H9 (cell line): ENCODE data around the gene NEDD4L. TPM values are rescaled to one million over a fixed set of nuclear protein-coding genes. Genes with fewer than 3 reads are reported as not detected.

Experiments used
- DNase-seq: peaks from one replicate; pipeline ENCODE4 v3.0.0-alpha.2; 2017
- H2AFZ ChIP-seq: one replicate; pipeline ENCODE4 v1.6.1; 2013; ENCODE audit warnings: mild to moderate bottlenecking, low read length, control low read depth, moderate library complexity
- H2AK5ac ChIP-seq: 2 replicates; pipeline ENCODE4 v1.6.1; 2013; ENCODE audit warnings: low read length, control low read depth, mixed read lengths; ENCODE audit not compliant: insufficient read length
- H2BK120ac ChIP-seq: one replicate; pipeline ENCODE4 v1.6.1; 2013; ENCODE audit warnings: low read depth, mild to moderate bottlenecking, low read length, control low read depth, inconsistent platforms; ENCODE audit not compliant: poor library complexity, severe bottlenecking
- H2BK12ac ChIP-seq: 2 replicates; pipeline ENCODE4 v1.6.1; 2013; ENCODE audit warnings: low read length, control low read depth, mixed read lengths, low read depth; ENCODE audit not compliant: insufficient read length
- H2BK15ac ChIP-seq: 2 replicates; pipeline ENCODE4 v1.6.1; 2013; ENCODE audit warnings: low read depth, low read length, control low read depth
- H2BK20ac ChIP-seq: one replicate; pipeline ENCODE4 v1.6.1; 2013; ENCODE audit warnings: low read depth, mild to moderate bottlenecking, low read length, control low read depth, inconsistent platforms; ENCODE audit not compliant: poor library complexity, severe bottlenecking
- H2BK5ac ChIP-seq: 2 replicates; pipeline ENCODE4 v1.6.1; 2013; ENCODE audit warnings: low read length, control low read depth, mixed read lengths; ENCODE audit not compliant: insufficient read length
- H3K14ac ChIP-seq: 2 replicates; pipeline ENCODE4 v1.6.1; 2013; ENCODE audit warnings: low read length, control low read depth; ENCODE audit not compliant: insufficient read depth
- H3K18ac ChIP-seq: 2 replicates; pipeline ENCODE4 v1.6.1; 2013; ENCODE audit warnings: low read depth, mild to moderate bottlenecking, mixed read lengths, low read length, control low read depth; ENCODE audit not compliant: insufficient read length
- H3K23ac ChIP-seq: 2 replicates; pipeline ENCODE4 v1.6.1; 2013; ENCODE audit warnings: low read length, control low read depth, mixed read lengths, low read depth; ENCODE audit not compliant: insufficient read length
- H3K23me2 ChIP-seq: 2 replicates; pipeline ENCODE4 v1.6.1; 2013; ENCODE audit warnings: low read depth, mild to moderate bottlenecking, mixed read lengths, low read length, control low read depth; ENCODE audit not compliant: insufficient read length, poor library complexity, severe bottlenecking
- H3K27ac ChIP-seq: 2 replicates; pipeline ENCODE4 v1.5.1; 2013; ENCODE audit warnings: low read length, control low read depth, mixed read lengths, low read depth; ENCODE audit not compliant: insufficient read length
- H3K27me3 ChIP-seq: 2 replicates; pipeline ENCODE4 v1.6.1; 2013; ENCODE audit warnings: low read length, control low read depth, inconsistent platforms; ENCODE audit not compliant: insufficient read depth
- H3K4ac ChIP-seq: 2 replicates; pipeline ENCODE4 v1.6.1; 2013; ENCODE audit warnings: low read depth, mild to moderate bottlenecking, control low read depth, inconsistent platforms, low read length, moderate library complexity
- H3K4me1 ChIP-seq: 2 replicates; pipeline ENCODE4 v1.6.1; 2013; ENCODE audit warnings: low read length, control low read depth, inconsistent platforms; ENCODE audit not compliant: insufficient read depth
- H3K4me2 ChIP-seq: 2 replicates; pipeline ENCODE4 v1.6.1; 2013; ENCODE audit warnings: low read length, control low read depth, mixed read lengths; ENCODE audit not compliant: insufficient read length, insufficient read depth
- H3K56ac ChIP-seq: 2 replicates; pipeline ENCODE4 v1.6.1; 2013; ENCODE audit warnings: low read depth, mild to moderate bottlenecking, mixed read lengths, low read length, control low read depth; ENCODE audit not compliant: insufficient read length
- H3K79me1 ChIP-seq: 2 replicates; pipeline ENCODE4 v1.6.1; 2013; ENCODE audit warnings: low read depth, mild to moderate bottlenecking, moderate library complexity, low read length, control low read depth, inconsistent platforms; ENCODE audit not compliant: insufficient read depth, poor library complexity, severe bottlenecking
- H3K79me2 ChIP-seq: 2 replicates; pipeline ENCODE4 v1.6.1; 2013; ENCODE audit warnings: low read length, control low read depth, inconsistent platforms; ENCODE audit not compliant: insufficient read depth
- H3K9ac ChIP-seq: 2 replicates; pipeline ENCODE4 v1.6.1; 2013; ENCODE audit warnings: low read length, control low read depth, mixed read lengths; ENCODE audit not compliant: insufficient read length; ENCODE audit errors: extremely low read depth
- H3K9me3 ChIP-seq: one replicate; pipeline ENCODE4 v1.6.1; 2013; ENCODE audit warnings: low read depth, low read length, inconsistent platforms; ENCODE audit not compliant: control insufficient read depth
- H3T11ph ChIP-seq: one replicate; pipeline ENCODE4 v1.6.1; 2013; ENCODE audit warnings: mild to moderate bottlenecking, low read length, control low read depth, inconsistent platforms
- H4K20me1 ChIP-seq: one replicate; pipeline ENCODE4 v1.6.1; 2013; ENCODE audit not compliant: control insufficient read depth, insufficient read length, insufficient read depth
- H4K5ac ChIP-seq: 2 replicates; pipeline ENCODE4 v1.6.1; 2013; ENCODE audit warnings: low read depth, mild to moderate bottlenecking, mixed read lengths, low read length, control low read depth; ENCODE audit not compliant: insufficient read length
- H4K8ac ChIP-seq: replicated peaks from 2 replicates; pipeline ENCODE4 v1.6.1; 2013; ENCODE audit warnings: low read length, control low read depth, mixed read lengths, low read depth; ENCODE audit not compliant: insufficient read length
- H4K91ac ChIP-seq: 2 replicates; pipeline ENCODE4 v1.6.1; 2013; ENCODE audit warnings: low read depth, mild to moderate bottlenecking, moderate library complexity, mixed read lengths, low read length, control low read depth; ENCODE audit not compliant: insufficient read length
- H3K27ac Mint-ChIP-seq, 3 experiments: 2 replicates in 2 of 3; 3 replicates in 1 of 3; pipeline ENCODE4 v1.8.0; 2020 to 2021; ENCODE audit warnings: mixed read lengths in 3 of 3, mild to moderate bottlenecking in 1 of 3, moderate library complexity in 1 of 3
- H3K27me3 Mint-ChIP-seq: 2 replicates; pipeline ENCODE4 v1.8.0; 2021; ENCODE audit warnings: low read depth, mild to moderate bottlenecking, moderate library complexity, mixed read lengths
- H3K36me3 Mint-ChIP-seq, 3 experiments: 2 replicates in 2 of 3; 3 replicates in 1 of 3; pipeline ENCODE4 v1.8.0; 2020 to 2021; ENCODE audit warnings: low read depth in 3 of 3, mixed read lengths in 3 of 3; ENCODE audit not compliant: insufficient read depth in 1 of 3
- H3K4me1 Mint-ChIP-seq, 2 experiments: 2 replicates each; pipeline ENCODE4 v1.8.0; 2020; ENCODE audit warnings: mixed read lengths in 2 of 2
- H3K4me3 Mint-ChIP-seq, 2 experiments: 2 replicates in 1 of 2; 3 replicates in 1 of 2; pipeline ENCODE4 v1.8.0; 2020 to 2021; ENCODE audit warnings: mild to moderate bottlenecking in 2 of 2, mixed read lengths in 2 of 2, moderate library complexity in 1 of 2
- H3K9me3 Mint-ChIP-seq, 2 experiments: 2 replicates in 1 of 2; 3 replicates in 1 of 2; pipeline ENCODE4 v1.8.0; 2020; ENCODE audit warnings: mild to moderate bottlenecking in 2 of 2, mixed read lengths in 2 of 2, moderate library complexity in 1 of 2
- CTCF ChIP-seq: fragments of 200-600 bp; sonication (generic); conservative IDR thresholded peaks from 3 replicates; pipeline ENCODE4 v1.8.0; 2021; ENCODE audit warnings: antibody characterized with exemption, mild to moderate bottlenecking
- WGBS: extraction: QIAGEN DNeasy Blood & Tissue Kit; methylation state at CpG from one replicate; pipeline ENCODE4 v1.1.7; 2013; ENCODE audit warnings: missing lambda C conversion rate, low lambda C conversion rate, mixed read lengths; ENCODE audit not compliant: insufficient read length; ENCODE audit errors: extremely low coverage; 5-methylcytosine and 5-hydroxymethylcytosine counted together
- total RNA-seq: library from RNA; stranded (reverse); gene quantifications from 2 replicates; pipeline ENCODE4 v1.2.1, GENCODE V29; 2021

The NEDD4L gene
- total RNA-seq, 1 experiment from 2014 or later: 76.3 TPM

- Histone ChIP-seq H3K4me2 (peak overlapping the region; percentile 66), H4K91ac (no peak overlapping the region), H2BK15ac (no peak overlapping the region), H2BK12ac (no peak overlapping the region), H4K20me1 (no peaks in the 10 kb centered on the region), H2AFZ (no peak overlapping the region), H3K79me1 (no peaks in the 10 kb centered on the region), H3K79me2 (peaks cover 4% of the 10 kb centered on the region; the same call in 1 of the 2 replicates), H2BK20ac (no peak overlapping the region), H4K5ac (no peak overlapping the region), H3K9me3 (no peaks in the 10 kb centered on the region), H3K56ac (no peak overlapping the region), H3K18ac (no peak overlapping the region), H3K27ac (no peak overlapping the region), H3T11ph (no peak overlapping the region), H2BK120ac (no peak overlapping the region), H3K14ac (no peak overlapping the region), H3K4me1 (peaks cover 26% of the 10 kb centered on the region), H3K23me2 (no peaks in the 10 kb centered on the region), H3K4ac (no peak overlapping the region), H3K9ac (no peak overlapping the region), H2BK5ac (no peak overlapping the region), H4K8ac (no peak overlapping the region), H3K27me3 (no peaks in the 10 kb centered on the region), H2AK5ac (no peak overlapping the region), H3K23ac (no peak overlapping the region)
- Mint-ChIP-seq H3K9me3 (no peaks in the 10 kb centered on the region), H3K36me3 (peaks cover 0 to 2% (median 0%) of the 10 kb centered on the region in 3 experiments; a peak in 3 of 7 replicates), H3K4me3 (no peak overlapping the region), H3K4me1 (peaks cover 70% of the 10 kb centered on the region in 2 experiments), H3K27me3 (no peaks in the 10 kb centered on the region), H3K27ac (peak overlapping the region in 2 of 3 experiments; percentile 57 to 96; a peak in 1 of 7 replicates)
- no CpG with 5 or more reads among the region's 7 CpGs for WGBS
- no peak for DNase-seq
- TF ChIP-seq CTCF: no peak
Measured at GRCh38 chr18:58093311-58093803, 49.3 kb downstream of the NEDD4L start.
